Right renal cortex interstitium (tissue), 3 donors: ENCODE results near the gene IFT22. TPM values are rescaled to one million over a fixed set of nuclear protein-coding genes. Genes with fewer than 3 reads are reported as not detected.
"Not testable (repeated sequence)": the region's sequence is repeated elsewhere in the genome, so short reads cannot be mapped to it uniquely, and the experiment has no call there.

Experiments
- DNase-seq, 3 donors: peaks; one replicate each; pipeline ENCODE4 v3.0.0-alpha.2; 2013; ENCODE audit warnings: low read depth in 3 of 3, low spot score in 2 of 3
- polyA plus RNA-seq, 3 donors: library from polyadenylated mRNA; unstranded; fragments of 120-200 nt; gene quantifications; one replicate each; pipeline ENCODE4 v1.2.1, GENCODE V29; 2013; ENCODE audit not compliant: insufficient read length in 3 of 3

IFT22 gene
- polyA plus RNA-seq = 10 to 100 TPM; 71.7 to 79.5 (median 78.0) TPM

DNA sequence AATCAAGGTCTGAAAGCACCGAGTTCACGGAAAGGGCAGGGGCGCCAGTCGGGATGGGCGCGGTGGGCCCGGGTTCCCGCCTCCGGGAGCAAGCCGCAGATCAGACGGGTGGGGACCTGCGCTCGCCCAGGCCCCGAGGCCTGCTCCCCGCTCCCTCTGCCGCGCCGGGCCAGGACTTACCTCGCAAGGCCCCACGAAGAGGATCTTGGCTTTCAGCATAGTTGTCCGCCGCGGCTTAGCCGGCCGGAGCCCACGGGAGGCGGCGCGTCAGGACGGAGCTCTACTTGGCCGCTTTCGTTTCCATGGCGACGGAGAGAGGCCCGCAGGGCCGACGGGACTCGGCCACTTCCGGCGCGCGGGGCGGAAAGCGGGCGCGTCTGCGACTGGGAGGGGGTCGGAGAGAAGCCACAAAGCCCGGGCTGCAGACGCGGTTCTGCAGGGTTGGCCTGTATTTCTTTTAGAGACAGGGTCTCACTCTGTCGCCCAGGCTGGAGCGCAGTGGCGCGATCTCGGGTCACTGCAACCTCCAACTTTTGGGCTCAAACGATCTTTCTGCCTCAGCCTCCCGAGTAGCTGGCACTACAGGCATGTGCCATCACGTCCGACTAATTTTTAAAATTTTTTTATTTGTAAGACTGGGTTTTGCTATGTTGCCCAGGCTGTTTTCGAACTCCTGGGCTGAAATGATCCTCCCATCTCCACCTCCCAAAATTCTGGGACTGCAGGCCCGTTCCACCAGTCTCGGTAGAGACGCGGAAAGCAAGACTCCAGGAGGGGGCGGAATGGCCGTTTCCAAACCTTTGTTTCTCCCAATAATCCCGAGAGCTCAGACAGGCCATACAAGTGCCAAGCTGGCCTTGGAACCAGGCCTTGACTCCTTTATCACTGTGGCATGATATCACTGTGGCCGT is at the start of gene IFT22:
Gene IFT22 (minus strand): TSS at position 322 of the 911 bp plus-strand sequence. CDS start 103 bp downstream, at position 219.
- peak; percentile 76 to 95 (median 90) for DNase-seq

DNA sequence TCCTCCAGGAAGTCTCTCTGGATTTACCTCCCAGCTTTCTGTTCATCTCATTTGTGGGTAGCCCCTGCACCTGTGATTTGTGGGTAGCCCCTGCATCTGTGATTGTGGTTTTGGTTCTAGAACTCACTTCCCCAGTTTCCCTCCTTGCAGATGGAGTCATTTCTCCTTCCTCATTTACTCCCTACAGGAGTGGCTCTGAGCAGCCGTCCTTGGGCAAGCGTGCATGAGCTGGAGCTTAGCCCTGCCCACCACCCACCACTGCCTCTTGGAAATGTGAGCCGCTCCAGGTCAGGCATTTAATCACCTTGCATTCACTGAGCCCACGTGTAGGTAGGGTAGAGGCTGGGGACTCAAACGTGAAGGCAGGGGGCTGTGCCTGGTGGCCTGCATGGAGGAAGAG is 49.2 kb upstream of the IFT22 start:
- no peak for DNase-seq

DNA sequence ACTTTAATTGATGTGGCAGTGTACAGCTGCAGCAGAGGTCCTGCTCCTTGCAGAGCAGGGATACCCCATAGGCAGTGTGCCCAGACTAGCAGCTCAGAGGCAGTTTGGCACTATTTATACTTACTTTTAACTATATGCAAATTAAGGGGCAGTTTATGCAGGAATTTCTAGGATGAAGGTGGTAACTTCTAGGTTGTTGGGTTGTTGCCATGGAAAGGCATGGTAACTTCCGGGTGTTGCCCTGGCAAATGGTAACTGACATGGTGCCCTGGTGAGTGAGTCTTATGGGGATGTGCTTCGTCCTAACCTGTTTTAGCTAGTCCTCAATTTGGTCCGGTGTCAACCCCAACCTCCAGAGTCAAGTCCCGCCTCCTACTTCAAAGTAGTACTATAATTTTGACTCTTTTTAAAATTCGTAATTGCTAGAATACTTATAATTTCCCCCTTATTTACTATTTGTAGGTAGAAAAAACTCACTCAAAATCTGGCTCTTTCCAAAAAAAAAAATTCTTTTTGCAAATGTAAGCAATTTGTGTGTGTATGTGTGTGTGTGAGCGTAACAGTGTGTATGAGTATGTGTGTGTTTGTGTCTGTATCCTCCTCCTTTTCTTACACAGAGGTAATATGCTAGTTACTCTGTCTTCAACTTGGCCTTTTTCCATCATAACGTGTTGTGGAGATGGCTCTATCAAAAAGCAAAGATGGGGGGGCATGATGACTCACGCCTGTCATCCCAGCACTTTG is 47.0 kb upstream of the IFT22 start:
- no peak for DNase-seq

DNA sequence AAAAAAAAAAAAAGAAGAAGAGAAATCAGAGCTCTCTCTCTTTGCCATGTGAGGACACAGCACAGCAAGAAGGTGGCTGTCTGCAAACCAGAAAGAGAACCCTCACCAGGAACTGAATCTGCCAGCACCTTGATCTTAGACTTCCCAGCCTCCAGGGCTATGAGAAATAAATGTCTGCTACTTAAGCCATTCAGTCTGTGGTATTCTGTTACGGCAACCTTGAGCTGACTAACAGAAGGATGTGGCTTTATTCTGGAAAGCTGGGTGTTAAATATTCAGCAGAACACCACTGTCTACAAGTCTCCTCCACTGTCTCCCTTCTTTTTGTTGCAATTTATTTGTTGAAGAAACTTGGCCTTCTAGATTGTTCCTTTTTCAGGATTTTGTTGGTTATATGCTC is 46.1 kb upstream of the IFT22 start:
- no peak for DNase-seq

DNA sequence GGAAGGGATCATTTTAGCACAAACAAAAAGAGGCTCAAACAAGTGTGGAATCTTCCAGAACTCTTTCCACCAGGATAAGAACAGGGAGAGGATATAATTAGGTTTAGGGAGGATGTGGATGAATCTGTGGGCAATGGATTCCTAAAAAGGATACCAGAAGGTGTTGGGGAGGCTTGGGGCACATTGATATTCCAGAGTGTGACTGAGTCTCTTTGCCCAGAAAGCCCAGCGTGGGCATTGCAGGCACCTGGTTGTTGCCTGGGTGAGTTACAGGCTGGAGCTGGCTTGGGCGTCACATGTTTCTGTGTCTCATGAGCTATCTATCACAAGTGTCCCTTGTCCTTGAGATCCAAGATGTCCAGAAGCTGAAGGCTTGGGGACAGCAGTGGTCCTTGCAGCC is 44.3 kb upstream of the IFT22 start:
- DNase-seq = no peak

DNA sequence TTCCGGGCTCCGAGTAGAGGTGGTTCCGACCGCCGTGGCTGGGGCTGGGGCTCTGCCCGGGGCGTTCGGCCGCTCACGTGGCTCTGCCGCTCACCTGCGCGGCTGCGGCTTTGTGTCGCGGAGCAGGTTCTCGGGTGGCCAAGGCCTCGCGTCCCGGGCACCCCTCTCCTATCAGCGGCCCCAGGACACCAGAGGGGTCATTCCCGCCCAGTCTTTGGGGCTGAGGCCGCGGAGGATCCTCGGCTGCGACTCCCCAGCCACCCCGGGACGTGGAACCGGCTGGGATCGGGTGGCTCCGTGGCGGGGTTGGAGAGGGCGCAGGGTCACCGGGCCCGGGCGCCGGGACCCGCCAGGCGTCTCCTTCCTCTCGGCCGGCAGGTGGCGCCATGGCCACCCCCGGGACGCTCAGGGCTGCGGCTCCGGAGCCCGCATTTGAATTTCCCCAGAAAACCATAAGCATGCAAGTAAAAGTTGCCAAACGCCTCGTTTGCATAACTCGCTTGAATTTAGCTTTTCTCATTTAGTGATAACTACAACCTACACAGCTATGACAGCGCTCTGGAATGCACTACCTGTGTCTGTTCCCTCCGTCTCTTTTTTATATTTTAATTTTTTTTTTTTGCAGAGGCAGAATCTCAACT is 42.2 kb upstream of the IFT22 start:
- DNase-seq = peak; percentile 45 to 69 (median 57)

DNA sequence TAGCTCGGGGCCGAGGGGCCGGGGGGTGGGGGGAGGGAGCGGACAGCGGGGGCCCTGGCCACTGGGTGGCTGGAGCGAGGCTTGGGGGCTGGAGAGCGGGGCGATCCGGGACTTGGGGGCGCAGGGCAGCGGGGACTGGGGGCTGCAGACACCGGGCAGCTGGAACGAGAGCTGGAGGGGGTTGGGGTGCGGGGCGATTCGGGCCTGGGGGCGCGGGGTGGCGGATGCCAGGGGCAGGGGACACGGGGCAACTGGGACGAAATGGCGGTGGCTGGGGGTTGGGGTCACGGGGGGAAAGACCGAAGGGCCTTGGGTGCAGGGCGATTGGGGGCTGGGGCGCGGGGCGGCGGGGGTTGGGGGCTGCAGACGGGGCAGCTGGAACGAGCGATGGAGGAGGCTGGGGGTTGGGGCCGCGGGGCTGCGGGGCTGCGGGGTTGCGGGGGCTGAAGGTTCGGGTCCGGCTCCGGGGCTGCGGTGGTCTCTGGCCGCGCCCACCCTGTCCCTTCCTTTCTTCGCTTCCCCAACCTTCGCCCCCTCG is 41.7 kb upstream of the IFT22 start:
- DNase-seq = no peak

DNA sequence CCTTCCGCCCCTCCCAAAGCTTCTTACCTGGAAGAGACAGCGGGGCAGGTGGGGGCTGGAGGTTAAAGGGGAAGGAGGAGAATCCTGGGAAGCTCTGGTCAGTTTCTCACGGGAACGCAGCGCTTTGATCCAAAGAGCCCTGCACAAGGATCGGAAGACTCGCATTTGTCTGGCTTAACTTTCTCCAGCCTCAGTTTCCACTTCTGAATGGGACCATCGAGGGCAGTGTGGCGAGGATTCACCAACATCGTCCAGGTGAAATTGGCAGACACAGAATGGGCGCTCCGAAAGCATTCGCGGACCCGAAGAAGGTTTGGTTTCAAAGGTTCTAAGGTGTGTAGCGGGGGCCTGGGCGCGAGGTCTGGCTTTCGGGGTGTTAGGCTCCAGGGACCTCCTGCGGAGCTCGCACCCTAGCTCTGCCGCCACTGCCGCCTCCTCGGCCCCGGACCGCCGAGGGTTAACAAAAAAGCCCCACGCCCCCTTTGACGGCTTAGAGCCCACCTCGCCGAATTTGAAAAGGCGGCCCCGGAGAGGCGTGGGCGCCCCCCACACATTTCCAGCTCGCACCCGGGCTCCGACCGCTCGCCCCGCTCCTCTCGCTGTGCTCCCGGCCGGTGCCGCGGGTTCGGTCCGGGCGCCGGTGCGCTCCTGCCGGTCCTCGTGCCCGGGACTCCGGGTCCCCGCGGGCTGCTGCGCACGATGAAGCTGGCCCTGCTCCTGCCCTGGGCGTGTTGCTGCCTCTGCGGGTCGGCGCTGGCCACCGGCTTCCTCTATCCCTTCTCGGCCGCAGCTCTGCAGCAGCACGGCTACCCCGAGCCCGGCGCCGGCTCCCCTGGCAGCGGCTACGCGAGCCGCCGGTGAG is 41.0 kb upstream of the IFT22 start, which contains the start of gene COL26A1:
Gene COL26A1 (plus strand): TSS at position 542 of the 862 bp plus-strand sequence. CDS start 158 bp downstream, at position 700.
- no peak for DNase-seq

DNA sequence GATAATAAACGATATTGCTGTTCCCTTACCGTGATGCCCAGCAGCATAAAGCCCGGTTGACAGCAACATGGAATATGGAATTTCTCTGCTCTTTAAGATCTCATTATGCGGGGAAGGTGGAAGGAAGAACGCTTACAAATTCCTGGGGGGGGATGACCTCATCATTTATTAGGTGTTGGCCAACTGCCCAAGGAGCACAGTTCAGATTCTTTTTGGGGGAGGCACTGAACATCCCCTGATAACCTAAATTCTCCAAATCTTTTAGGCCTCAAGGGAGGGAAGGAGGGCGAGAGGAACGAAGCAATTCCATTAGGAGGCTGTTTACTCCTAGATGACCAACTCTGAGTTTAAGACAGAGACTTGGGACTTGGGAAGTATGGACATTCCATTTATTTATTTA is 35.8 kb upstream of the IFT22 start:
- DNase-seq = no peak

DNA sequence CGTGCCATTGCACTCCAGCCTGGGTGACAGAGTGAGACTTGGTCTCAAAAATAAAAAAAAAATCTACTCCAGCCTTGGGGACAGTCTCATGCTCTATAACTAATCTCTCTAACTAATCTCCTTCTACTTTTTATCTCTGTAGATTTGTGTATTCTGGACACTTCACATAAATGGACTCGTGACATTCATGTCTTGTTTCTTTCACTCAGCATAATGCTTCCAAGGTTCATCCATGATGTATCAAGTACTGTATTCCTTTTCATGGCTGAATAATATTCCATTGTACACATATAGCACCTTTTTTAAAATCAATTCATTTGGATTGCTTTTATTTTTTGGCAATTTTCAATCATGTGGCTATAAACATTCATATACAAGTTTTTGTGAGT is 31.3 kb upstream of the IFT22 start:
- DNase-seq = no peak

DNA sequence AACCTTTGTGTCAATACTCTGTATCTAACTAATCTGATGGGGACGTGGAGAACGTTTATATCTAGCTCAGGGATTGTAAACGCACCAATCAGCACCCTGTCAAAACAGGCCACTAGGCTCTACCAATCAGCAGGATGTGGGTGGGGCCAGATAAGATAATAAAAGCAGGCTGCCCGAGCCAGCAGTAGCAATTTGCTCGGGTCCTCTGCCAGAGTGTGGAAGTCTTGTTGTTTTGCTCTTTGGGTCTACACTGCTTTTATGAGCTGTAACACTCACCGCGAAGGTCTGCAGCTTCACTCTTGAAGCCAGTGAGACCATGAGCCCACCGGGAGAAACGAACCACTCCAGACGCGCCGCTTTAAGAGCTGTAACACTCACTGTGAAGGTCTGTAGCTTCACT is 27.7 kb upstream of the IFT22 start:
- not testable (repeated sequence) for DNase-seq

DNA sequence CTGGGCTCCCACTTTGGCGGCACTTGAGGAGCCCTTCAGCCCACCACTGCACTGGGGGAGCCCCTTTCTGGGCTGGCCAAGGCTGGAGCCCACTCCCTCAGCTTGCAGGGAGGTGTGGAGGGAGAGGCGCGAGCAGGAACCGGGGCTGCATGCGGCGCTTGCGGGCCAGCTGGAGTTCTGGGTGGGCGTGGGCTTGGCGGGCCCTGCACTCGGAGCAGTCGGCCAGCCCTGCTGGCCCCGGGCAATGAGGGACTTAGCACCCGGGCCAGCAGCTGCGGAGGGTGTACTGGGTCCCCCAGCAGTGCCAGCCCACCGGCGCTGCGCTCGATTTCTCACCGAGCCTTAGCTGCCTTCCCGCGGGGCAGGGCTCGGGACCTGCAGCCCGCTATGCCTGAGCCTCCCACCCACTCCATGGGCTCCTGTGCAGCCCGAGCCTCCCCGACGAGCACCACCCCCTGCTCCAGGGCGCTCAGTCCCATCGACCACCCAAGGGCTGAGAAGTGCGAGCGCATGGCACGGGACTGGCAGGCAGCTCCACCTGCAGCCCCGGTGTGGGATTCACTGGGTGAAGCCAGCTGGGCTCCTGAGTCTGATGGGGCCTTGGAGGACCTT is 26.9 kb upstream of the IFT22 start:
- DNase-seq = not testable (repeated sequence)

DNA sequence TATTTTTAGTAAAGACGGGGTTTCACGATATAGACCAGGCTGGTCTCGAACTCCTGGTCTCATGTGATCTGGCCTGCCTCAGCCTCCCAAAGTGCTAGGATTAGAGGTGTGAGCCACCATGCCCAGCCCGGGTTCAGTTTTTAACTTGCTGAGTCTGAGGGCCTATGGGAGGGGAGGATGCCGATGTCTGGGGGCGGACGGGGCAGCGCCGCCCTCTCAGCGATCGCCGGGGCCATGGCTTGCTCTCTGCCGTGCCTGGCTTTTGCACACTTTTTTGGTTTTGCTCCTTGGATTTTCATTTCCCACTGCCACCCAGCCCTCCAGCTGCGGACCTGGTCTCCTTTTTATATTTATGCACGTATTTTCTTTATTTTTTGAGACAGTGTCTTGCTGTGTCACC is 25.9 kb upstream of the IFT22 start:
- no peak for DNase-seq

DNA sequence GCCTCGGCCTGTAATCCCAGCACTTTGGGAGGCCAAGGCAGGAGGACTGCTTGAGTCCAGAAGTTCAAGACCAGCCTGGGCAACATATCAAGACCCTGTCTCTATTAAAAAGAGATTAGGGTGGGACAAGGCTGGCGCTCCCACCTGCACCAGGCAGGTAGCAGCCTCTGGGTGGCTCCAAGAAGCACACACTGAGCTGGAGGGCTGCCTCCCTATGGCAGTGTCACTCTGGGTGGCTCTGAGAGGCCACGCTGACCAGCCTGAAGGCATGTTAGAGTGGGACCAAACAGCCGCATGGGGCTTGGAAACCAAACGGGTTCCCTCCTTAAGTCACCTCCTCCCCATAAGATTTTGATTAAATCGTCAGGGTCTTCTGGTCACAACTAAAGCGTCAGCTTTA is 21.3 kb upstream of the IFT22 start:
- DNase-seq = no peak

DNA sequence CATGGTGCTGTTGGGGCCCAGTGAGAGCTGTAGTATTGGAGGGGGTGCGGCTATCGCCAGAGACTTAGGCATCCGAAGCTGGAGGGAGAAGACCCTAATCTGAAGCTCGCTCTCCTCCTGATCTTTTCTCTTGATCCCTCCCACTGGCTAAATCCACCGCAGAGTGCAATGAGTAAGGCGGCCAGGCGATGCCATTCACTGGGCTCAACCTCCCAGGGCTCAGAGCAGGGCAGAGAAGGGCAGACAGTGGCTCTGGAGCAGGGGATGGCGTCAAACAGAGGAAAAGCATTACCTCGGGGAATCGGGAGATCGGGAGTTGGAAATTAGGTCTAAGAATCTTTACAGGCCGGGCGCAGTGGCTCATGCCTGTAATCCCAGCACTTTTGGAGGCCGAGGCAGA is 18.8 kb upstream of the IFT22 start:
- no peak for DNase-seq

DNA sequence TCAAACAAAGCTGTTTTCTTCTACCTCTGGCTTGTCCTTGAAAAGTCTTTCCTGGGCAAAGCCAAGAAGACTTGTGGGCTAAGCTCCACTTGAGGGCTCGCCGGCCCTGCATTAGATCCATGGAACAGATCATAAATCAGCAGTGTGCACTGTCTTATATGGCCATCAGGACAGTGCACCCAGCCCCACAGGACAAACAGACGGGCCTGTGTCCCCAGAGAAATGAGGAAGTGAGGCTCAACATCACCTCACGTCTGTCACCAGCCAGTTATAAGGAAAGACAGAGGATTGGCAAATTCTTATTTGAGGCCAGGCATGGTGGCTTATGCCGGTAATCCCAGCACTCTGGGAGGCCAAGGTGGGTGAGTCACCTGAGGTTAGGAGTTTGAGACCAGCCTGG is 12.3 kb upstream of the IFT22 start:
- no peak for DNase-seq

DNA sequence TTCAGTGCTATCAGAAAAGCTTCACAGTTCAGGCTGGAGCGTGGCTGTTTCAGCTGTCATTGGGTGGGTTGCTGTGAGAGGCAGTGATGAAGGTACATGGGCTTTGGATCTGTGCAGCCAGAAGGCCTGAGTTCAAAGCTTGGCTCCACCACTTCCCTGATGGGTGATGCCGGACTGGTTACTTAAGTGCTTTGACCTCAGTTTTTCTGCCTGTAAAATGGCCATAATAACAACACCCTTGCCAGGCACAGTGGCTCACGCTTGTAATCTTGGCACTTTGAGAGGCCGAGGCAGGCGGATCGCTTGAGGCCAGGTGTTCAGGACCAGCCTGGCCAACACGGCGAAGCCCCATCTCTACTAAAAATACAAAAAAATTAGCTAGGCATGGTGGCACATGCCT is 10.4 kb upstream of the IFT22 start:
- DNase-seq = no peak

DNA sequence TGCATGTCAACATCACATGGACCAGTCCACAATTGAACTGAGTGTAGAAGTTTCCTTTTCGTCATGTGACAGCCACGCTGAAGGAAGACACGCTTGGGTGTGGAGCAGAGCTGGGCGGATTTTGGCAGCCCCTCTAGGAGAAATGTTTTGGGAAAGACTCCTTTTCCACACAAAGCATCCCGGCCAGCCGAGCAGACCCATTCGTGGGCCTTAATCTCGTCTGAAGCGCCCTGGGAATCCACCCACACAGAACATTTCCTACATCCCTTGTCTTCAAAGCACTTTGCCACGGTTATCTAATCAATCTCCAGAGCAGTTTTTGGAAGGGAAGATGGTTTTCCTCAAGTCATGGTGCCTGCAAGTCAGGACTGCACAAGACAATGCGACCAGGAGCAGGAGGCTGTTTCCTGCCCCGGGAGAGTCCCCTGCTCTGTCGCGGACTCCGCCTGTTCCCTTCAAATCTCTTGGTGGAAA is 8.4 kb upstream of the IFT22 start:
- no peak for DNase-seq

DNA sequence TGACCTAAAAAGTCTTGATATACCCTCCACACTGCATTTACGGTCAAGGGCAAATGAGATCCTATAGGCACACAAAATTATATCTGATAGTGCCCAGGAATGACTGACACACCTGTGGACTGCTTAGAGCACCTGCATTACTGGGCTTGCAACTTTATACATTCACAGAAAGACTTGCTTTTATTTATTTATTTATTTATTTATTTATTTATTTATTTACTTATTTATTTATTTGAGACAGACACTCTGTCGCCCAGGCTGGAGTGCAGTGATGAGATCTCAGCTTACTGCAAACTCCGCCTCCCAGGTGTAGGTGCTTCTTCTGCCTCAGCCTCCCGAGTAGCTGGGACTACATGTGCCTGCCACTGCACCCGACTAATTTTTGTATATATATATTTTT is 6.5 kb upstream of the IFT22 start:
- no peak for DNase-seq
